ENCODE results near the gene GLYATL1. TPM values are rescaled to one million over a fixed set of nuclear protein-coding genes. Genes with fewer than 3 reads are reported as not detected.

GLYATL1 gene
- total RNA-seq, 1 donor from 2014 or later, result 3.6 TPM

DNA sequence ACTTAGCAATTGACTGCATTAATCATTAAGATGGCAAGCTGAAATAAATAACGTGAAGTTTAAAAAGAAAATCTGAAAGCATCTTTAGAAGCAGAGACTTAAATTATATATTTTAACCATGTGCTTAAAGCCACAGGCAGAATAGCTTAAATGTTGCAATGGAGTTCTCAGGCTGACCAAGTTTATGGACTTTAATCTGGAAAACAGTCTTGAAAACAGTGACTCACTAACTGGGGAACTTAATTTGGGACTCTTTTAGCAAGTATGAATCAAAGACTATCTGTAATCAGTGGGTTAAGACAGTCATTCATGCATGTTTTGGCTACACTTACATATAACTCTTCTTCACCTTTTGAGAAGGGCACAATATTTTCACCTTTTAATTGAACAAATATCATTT, 12.6 kb upstream of the GLYATL1 start:
- no peak for DNase-seq (ENCODE audit: low spot score)

GRCh38 chr11:58927393-58928106, 11.7 kb upstream of the GLYATL1 start:
- peak; percentile 61 for DNase-seq (ENCODE audit: low spot score)

GRCh38 chr11:58928107-58928499, 11.2 kb upstream of the GLYATL1 start:
- no peak for DNase-seq (ENCODE audit: low spot score)

- no peak for DNase-seq (ENCODE audit: low spot score)
These were observed 10.6 kb upstream of the GLYATL1 start for GRCh38 chr11:58928691-58929090.

DNA sequence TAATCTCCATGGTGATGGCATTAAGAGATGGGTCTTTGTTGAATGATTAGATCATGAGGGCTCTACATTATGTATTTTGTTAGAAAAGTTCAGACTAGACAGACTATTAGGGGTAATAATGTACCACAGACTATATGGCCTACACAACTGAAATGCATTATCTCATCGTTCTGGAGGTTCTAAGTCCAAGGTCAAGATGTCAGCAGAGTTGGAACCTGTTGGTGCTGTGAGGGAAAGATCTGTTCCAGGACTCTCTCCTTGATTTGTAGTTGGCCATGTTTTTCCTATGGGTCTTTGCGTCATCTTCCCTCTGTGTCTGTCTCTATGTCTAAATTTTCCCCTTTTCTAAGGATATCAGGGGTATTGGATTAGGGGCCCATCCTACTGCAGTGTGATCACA, 8.4 kb upstream of the GLYATL1 start:
- no peak for DNase-seq (ENCODE audit: low spot score)

- DNase-seq (ENCODE audit: low spot score), result no peak
These were observed 5.6 kb upstream of the GLYATL1 start for GRCh38 chr11:58933661-58934060.

DNA sequence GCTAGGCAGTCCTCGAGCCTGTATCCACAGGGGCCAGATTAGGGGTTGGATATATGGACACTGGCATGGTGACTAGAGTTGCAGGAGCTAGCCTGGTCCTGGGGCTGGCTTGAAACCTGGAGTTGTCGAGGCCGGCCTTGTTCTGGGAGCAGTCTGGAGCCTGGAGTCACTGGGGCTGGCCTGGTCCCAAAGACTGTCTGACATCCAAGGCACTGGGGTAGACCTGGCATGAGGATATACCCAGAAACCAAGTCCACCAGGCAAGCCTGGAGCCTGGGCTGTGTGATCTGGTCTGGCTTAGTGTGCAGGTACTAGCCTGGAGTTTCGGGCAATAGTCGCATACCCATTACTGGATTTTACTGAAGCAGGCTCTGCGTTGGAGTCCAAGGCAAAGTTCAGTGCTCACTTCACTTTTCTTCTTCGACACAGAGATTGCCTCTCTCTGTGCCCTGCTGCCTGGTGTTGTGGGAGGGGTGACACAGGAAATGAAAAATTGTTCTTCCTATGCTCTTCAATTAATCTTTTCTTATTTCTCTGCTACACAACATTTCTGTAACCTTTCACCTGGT, 4.3 kb upstream of the GLYATL1 start:
- DNase-seq (ENCODE audit: low spot score), result no peak

DNA sequence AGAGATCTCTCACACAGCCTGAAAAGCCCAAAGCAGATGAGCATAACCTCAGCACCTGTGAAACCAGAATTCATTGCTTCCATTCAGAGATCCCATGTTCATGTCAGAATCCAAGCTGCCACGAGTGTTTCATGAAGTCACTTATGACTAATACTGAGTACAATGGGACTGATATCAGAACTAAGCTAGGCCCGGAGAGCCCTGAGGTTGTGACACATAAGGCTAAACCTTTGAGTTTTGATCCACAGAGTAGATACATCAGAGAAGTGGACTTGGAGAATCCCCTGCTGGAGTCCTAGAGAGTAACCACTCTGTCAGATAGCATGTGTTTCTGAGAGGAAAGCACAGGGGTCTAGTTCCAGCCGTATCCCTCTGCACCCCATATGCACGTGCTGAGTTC, 890 bp upstream of the GLYATL1 start:
- DNase-seq (ENCODE audit: low spot score), result no peak

DNA sequence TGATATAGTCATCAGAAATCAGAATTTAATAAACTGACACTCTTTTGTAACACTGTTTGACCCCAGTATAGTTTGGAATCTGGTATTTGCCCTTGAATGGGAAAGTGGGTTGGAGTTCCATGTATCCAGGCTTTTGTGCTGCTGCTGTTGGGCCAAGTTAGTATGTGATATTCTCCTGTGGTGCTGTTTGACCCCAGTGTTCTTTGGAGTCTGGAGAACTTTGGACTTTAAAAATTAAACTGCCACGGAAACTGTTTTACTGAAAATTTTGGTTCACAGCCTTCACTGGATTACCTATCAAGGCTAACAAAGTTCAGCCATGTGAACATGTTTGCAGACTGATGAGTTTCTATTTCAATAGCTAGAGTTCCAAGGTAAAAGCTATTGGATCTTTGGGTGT, 740 bp downstream of the GLYATL1 start:
- DNase-seq (ENCODE audit: low spot score), result no peak

DNA sequence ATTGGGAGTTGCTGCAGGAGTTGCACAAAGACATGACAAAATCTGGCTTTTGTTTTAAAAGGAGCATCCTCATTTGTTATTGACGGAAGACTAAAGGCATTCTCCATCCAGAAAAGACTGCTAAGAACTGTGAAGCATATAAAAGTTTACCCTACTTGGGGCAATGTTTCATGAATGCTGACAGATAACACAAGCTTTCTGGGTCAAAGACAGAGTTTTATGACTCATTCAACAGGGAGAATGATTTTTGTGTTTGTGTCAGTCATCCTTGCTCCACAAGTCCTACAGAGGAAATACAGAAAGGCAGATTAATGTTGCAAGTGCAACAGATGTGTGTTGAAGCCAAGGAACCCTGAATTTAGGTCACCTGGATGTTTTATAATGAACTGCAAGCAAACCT, 2.5 kb downstream of the GLYATL1 start:
- DNase-seq (ENCODE audit: low spot score), result no peak

DNA sequence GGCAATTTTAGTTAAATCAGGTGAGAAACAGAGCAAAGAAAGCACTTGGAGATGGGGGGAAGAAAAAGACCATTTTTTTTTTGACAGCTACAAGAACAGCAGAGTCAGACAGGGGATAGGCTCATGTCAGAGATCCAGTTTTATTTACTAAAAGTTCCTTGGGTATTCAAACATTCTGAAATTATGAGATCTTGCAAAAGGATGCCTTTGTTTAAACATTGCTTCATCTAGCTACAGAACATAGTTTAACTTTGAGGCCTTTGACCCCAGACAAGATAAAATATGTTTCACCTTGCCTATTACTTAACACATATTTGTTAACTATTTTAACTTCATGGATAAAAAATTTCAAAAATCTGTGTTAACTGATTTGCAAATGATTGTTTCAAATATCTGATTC, 6.4 kb downstream of the GLYATL1 start:
- DNase-seq (ENCODE audit: low spot score), result no peak

DNA sequence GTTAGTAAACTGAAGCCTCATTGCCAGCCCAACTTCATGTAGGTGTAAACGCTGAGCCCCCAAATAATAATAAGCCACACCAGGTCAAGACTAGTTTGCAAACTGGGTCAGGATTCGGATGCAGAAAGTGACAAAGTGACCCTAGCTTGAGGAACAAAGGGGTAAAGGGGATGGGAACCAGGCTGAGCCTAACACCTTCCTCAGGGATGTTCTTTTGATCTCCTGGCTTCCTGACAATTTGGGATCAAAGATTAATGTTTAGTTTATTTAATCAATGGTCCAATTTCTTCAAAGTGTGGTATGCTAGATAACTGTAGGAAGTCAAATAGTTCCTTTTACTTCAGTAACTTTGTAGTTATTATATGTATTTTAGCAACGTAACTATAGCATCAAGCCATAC, 9.9 kb downstream of the GLYATL1 start:
- no peak for DNase-seq (ENCODE audit: low spot score)

DNA sequence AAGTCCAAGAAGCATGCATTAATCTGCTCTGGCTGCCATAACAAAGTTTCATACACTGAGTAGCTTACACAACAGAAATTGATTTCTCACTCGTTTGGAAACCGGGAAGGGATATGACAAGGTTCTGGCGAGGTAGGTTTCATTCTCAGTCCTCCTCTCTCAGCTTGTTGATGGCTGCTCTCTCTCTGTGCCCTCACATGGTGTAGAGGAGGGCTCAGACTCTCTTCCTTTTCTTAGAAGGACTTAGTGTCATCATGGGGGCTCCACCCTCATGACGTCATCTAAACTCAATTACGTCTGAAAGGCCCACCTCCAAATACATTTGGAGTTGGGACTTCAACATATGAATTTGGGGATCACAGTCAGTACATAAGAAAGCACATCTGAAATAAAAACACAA, 18.6 kb downstream of the GLYATL1 start:
- no peak for DNase-seq (ENCODE audit: low spot score)

DNA sequence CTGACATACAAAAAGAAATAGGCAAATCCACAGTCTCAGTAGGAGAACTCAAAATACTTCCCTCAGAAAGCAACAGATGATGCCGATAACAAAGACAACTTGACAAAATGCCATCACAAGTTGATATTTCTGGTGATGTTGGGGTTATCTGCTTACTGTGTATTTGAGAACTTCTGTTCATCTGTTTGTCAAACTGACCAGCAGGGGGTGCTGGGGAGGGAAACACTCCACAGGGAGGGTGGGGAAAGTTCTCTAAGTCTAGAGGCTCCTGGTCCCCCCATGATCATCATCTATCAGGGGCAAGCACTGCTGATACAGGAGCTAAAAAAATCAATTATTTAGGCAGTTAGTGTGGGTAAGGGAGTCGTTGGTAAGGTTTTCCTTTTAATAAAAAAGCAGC, 19.2 kb downstream of the GLYATL1 start:
- DNase-seq (ENCODE audit: low spot score), result peak; percentile 34

DNA sequence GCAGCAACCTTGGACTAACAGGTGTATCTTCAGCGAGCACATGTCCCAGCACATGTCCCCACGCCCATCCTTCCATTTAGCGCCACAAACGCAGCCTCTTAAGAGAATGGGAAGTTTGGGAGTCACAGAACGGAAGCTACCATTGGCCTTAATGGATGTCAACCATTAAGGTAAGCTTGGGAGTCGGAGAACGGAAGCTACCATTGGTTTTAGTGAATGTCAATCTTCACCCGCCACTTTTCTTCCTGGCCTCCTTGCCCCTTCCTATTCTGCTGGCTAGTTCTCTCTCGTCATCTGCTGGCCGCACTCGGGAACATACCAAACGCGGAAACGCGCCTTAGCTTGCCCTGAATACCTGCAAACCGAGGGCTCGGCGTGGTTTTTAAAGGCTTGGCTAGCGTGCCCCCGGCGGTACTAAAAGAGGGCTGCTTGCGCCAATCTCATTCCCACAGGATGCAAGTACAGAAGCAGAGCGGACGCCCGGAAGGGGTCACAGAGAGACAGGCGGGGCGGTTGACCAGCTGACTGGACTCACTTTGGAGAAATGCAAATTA, 24.3 kb downstream of the GLYATL1 start:
- DNase-seq (ENCODE audit: low spot score), result peak; percentile 71

GRCh38 chr11:58965246-58965985, 26.1 kb downstream of the GLYATL1 start:
- DNase-seq (ENCODE audit: low spot score), result no peak

DNA sequence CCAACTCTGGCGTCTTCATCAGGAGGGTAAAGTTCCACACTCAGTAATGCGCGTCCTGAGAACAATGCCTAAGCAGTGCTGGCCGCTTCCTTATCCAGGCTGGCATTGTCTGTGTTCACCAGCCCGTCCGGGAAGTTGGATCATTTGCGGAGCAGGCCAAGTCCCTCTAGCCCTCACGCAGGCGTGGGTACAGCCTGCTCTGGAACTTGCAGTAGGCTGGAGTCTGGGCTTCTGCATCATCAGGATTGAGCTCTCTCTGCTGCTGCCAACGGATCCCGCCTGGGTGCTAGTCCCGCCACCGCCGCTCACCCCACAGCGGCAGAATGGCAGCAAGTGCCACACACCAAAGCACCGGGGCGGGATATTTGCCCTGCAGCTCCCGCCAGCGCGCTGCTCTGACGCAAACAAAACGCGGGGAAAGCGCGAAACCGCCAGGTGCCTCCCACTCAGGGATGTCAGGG, 29.0 kb downstream of the GLYATL1 start:
- DNase-seq (ENCODE audit: low spot score), result peak; percentile 13

DNA sequence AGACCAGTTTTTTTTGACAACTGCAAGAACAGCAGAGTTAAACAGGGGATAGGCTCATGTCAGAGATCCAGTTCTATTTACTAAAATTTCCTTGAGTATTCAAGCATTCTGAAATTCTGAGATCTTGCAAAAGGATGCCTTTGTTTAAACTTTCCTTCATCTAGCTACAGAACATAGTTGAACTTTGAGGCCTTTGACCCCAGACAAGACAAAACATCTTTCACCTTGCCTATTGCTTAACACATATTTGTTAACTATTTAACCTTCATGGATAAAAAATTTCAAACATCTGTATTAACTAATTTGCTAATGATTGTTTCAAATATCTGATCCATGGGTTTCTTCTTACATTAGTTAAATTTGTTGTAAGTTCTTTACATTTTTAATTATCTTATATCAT, 38.2 kb downstream of the GLYATL1 start:
- DNase-seq (ENCODE audit: low spot score), result no peak

DNA sequence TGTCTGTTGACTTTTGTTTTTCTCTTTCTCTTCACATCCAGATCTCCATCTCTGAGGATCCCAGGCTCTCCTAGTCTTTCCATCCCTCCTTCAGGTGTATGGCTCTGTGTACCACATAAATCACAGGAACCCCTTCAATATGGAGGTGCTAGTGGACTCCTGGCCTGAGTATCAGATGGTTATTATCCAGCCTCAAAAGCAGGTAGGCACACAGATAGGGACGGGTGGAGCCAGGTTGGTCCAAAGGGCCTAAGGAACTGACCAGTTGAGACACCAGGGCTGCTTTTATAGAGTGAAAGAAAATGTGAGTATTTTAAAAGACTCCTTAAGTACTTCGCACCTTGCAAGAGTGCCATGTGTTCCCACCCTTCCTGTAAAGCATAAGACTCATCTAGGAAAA, 39.9 kb downstream of the GLYATL1 start:
- DNase-seq (ENCODE audit: low spot score), result no peak

GRCh38 chr11:58980159-58980843, 41.0 kb downstream of the GLYATL1 start:
- no peak for DNase-seq (ENCODE audit: low spot score)

GRCh38 chr11:58992489-58992888, 53.2 kb downstream of the GLYATL1 start:
- DNase-seq (ENCODE audit: low spot score), result no peak

- no peak for DNase-seq (ENCODE audit: low spot score)
These were observed 54.9 kb downstream of the GLYATL1 start for GRCh38 chr11:58994171-58994570.

Data from mucosa of gallbladder (tissue), 1 donor.